T47D (cell line): ENCODE measurements around the gene CAPN1.

Experiments
- DNase-seq, 2 experiments: peaks; one replicate each; pipeline versions ENCODE4 v3.0.0 to v3.0.0-alpha.2; 2011 to 2012; ENCODE audit warnings: low read depth in 1 of 2, low spot score in 1 of 2
- JUND ChIP-seq: IDR thresholded peaks from 2 replicates; pipeline ENCODE4 v1.6.1; 2012; ENCODE audit warnings: low read depth
- in situ Hi-C: cut with HindIII; loops from 2 replicates; pipeline ENCODE4 v1.10.0; 2016; ENCODE audit warnings: low sequenced_read_pairs, low pct_unique_long_range_greater_than_20kb

Gene CAPN1

GRCh38 chr11:65209711-65210360, 28.1 kb downstream of the CAPN1 start:
- TF ChIP-seq JUND: no peak
- in situ Hi-C loops: no loop called here
- no peak for DNase-seq

- no peak for TF ChIP-seq JUND
- in situ Hi-C loops: no loop called here
- DNase-seq: no peak
Observed at GRCh38 chr11:65210361-65210731, 28.6 kb downstream of the CAPN1 start.

- TF ChIP-seq JUND: no peak
- DNase-seq: no peak
- in situ Hi-C loops: no loop called here
Observed at GRCh38 chr11:65210748-65211147, 29.0 kb downstream of the CAPN1 start.

GRCh38 chr11:65211293-65212105, 29.8 kb downstream of the CAPN1 start:
- in situ Hi-C loops: no loop called here

GRCh38 chr11:65212226-65212801, 30.6 kb downstream of the CAPN1 start:
- no peak for DNase-seq
- in situ Hi-C loops: no loop called here
- TF ChIP-seq JUND: no peak

More at GRCh38 chr11:65211293-65212105, 29.8 kb downstream of the CAPN1 start:
- TF ChIP-seq JUND: no peak
- DNase-seq: no peak

- in situ Hi-C loops: no loop called here
- no peak for TF ChIP-seq JUND
- DNase-seq: no peak
Observed at GRCh38 chr11:65213322-65214211, 31.8 kb downstream of the CAPN1 start.

- in situ Hi-C loops: no loop called here
- no peak for DNase-seq
- no peak for TF ChIP-seq JUND
Observed at GRCh38 chr11:65214212-65214845, 32.6 kb downstream of the CAPN1 start.

- TF ChIP-seq JUND: no peak
- in situ Hi-C loops: no loop called here
- no peak for DNase-seq
Observed at GRCh38 chr11:65215441-65216076, 33.8 kb downstream of the CAPN1 start.

- in situ Hi-C loops: no loop called here
- no peak for TF ChIP-seq JUND
- no peak for DNase-seq
Observed at GRCh38 chr11:65216830-65217229, 35.1 kb downstream of the CAPN1 start.

GRCh38 chr11:65217441-65218423, 36.0 kb downstream of the CAPN1 start:
- in situ Hi-C loops: no loop called here
- no peak for DNase-seq
- TF ChIP-seq JUND: no peak

GRCh38 chr11:65218446-65218845, 36.7 kb downstream of the CAPN1 start:
- no peak for TF ChIP-seq JUND
- no peak for DNase-seq
- in situ Hi-C loops: no loop called here
